HG02763 (cell line): ENCODE data around the gene PLXNA4.

Source experiments
- ATAC-seq: cut with Tn5 transposase; IDR thresholded peaks from one replicate; pipeline ENCODE4 v1.9.1; 2021; ENCODE audit warnings: mild to moderate bottlenecking, moderate library complexity; ENCODE audit not compliant: unreplicated experiment

PLXNA4 gene

GRCh38 chr7:132160611-132161532, 415.4 kb downstream of the PLXNA4 start:
- ATAC-seq: no peak

- ATAC-seq: no peak
Measured at GRCh38 chr7:132158841-132159240, 417.4 kb downstream of the PLXNA4 start.

DNA sequence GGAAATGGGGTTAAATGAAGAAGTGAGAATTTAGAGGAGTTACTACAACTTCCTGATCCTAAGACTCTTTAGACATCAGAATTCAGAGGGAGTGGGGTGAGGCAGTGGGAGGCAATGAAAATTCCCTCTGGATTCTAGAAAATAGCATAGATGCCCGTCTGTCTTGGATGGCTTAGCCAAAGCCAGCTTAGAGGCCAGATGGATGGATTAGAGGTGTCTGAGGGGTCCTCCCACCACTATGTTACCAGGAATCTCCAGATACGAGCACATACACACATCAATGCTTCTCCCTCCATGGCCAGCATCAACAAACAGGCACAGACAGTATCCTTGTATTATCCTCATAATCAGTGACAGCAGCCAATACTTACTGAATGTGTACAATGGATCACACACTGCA, 418.1 kb downstream of the PLXNA4 start:
- ATAC-seq: no peak

DNA sequence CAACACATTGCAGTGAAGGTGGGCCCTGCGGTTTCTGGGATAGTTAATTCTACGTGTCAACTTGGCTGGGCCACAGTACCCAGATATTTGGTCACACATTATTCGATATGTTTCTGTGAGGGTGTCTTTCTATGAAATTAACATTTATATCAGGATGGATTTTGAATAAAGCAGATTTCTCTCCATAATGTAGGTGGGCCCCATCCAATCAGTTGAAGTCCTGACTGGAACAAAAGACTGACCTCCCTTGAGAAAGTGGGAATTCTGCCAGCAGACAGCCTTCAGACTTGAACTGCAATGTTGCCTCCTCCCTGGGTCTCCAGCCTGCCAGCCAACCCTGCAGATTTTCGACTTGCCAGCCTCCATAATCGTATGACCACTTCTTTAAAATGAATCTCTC, 420.6 kb downstream of the PLXNA4 start:
- no peak for ATAC-seq

DNA sequence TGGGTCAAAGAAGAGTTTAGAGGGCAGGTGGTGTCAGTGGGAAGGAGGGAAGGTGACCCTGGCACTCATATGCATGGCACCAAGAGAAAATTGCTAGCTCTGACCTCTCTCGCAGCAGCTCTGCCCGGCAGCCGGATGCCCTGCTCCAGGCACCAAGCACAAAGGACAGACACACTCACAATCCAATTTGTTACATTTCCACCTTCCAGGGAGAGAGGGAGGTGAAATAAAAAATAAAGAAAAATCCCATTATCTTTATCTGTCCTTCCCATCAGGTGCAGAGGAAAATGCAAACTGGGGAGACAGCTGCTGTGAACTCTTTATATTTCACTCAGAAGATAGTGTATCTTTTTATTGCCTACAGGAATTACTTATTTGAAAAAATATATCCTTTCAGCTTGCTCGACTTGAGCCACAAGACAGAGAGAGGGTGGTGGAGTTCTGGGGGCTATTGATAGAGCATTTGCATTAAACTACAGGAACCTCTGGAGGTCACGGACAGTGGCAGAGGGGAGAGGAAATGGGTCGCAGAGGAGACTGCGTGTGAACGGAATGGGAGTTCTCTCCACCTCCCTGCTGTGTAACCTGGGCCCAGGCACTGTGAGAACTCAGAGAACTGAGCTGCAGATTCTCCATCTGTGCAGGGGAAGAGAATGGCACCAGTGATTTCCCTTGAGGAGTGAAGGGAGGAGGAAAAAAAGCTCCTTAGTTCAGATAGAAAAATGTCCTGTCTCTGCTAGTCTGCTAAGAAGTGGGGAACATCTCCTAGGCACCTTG, 421.4 kb downstream of the PLXNA4 start:
- ATAC-seq: no peak

- no peak for ATAC-seq
Measured at GRCh38 chr7:132154248-132154647, 422.0 kb downstream of the PLXNA4 start.

DNA sequence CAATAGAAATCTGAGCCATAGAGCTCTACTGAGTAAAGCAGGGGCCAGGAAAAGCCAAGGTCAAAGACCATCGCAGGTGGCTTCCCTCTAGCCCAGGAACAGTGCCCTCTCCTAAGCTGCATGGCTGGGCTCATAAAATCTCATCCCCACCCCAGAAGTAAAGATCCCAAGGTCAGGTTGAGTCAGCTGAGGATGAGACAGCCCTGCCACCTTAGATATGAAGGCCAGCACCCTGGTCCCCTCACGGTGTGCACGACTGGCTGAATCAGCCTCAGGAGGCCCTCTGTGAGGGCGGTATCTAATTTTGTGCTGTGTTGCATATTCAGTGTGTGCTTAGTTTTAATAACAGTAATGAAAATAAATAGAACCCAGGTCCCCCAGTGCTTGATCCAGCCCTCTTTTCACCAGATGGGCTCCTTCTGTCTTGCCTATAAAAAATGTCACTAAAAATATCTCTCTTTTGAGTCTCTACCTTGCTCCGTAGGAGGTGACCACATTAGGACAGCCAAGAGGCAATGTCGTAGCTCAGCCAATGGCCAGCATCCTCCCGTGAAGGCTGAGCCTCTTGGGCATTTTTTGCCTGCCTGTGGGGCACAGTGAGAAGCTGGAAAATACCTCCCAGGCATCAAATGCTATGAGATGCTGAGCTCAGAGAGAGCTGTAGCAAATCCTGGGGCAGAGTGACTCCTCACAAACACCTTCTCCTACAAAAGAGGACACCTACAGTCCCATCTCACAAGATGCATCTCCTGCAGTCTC, 424.0 kb downstream of the PLXNA4 start:
- no peak for ATAC-seq

GRCh38 chr7:132150711-132151110, 425.6 kb downstream of the PLXNA4 start:
- no peak for ATAC-seq

GRCh38 chr7:132149436-132150304, 426.6 kb downstream of the PLXNA4 start:
- ATAC-seq: no peak

- no peak for ATAC-seq
Measured at GRCh38 chr7:132148876-132149275, 427.4 kb downstream of the PLXNA4 start.

DNA sequence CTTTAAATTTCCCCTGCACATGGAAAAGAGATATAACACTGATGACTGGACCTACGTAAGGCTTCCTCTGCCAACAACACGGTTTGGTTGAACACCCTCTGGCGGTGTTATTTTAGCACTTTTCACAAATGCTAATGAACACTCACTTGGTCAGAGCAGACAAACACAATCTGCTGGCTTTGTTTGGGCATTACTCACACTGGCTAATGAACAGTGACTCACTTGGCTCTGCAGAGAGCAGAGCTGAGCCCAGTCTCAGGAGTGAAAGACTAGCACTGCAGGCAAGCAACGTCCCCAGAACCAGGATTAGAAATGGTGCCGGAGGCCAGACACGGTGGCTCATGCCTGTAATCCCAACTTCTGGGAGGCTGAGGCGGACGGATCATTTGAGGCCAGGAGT, 430.8 kb downstream of the PLXNA4 start:
- no peak for ATAC-seq

- ATAC-seq: no peak
Measured at GRCh38 chr7:132145063-132145462, 431.2 kb downstream of the PLXNA4 start.

GRCh38 chr7:132142006-132142405, 434.3 kb downstream of the PLXNA4 start:
- no peak for ATAC-seq

DNA sequence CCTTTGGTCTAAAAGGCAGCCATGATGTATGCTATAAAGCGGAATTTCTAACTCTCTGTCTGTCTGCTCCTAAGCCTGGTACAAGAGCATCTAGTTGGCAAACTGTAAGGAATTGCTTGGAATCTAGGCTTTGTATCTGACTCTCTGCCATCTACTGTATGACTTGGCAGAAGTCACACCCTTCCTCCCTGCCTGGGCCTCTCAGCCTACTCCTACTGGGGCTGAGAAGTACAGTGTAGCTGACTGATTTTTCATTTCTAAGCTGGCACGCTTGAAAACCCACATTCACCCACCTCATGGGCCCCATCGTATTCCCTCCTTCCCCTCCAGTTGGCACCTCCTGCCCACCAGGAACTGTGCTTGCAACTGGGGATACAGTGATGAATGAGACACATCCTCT, 435.2 kb downstream of the PLXNA4 start:
- ATAC-seq: no peak

DNA sequence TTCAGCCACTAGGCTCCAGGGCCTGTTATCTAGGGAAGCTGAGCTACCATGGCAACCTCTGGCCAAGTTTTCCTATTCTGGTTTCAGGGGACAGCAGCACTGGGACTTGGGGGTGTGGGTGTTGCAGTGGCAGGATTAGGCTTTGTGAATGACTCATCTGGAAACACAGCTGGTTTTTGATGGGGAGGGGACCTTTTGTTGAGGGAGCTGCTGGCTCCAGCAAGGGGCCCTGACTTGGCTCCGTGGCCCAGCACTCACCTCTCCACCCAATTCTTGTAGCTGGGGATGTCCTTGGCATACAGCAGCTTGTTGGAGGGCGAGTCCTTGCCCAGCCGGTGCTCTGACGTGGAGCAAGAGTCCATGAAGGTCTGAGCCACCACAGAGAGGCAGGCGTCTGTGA, 435.9 kb downstream of the PLXNA4 start:
- ATAC-seq: no peak

- no peak for ATAC-seq
Measured at GRCh38 chr7:132138817-132139216, 437.5 kb downstream of the PLXNA4 start.

DNA sequence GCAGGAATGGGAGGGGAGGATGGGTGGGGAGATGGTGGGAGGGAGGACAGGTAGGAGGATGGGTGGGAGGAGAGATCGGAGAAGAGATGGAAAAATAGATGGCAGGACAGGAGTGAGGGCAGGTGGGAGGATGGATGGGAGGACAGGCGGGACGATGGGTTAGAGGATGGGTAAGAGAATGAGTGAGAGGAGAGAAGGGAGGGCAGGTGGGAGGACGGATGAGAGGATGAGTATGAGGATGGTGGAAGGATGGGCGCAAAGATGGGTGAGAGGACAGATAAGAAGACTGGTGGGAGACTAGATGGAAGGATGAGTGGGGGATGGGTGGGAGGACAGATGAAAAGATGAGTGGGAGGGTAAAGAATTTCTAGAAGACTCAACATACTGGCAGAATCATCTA, 438.6 kb downstream of the PLXNA4 start:
- ATAC-seq: no peak

DNA sequence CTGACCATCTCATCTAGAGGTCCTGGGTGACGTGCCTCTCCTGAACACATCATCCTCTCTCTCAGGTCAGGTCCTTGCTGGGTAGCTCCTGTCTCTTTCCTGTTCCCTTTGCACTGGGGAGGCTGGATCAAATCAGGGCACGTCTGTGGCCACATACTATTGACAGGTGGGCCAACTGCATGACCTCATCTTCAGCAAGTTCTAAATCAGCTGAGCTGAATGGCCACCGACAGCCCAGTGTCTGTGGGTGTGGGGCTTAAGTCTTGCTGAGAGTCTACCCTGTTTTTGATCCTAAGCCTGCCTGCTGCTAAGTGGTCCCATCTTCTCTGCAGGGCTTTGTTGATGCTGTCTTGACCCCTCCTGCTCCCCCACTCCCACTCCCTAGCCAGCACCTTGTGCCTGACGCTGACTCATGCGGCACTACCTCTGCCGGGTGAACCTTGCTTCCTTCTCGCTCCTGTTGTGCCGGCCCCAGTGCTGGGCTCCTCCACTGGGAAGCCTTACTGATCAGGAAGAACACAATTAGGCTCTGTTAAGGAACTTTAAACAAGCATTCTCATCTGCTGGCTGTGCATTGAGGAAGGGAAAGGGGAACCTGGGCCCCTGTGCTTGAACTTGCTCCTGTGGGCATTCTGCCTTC, 440.4 kb downstream of the PLXNA4 start:
- ATAC-seq: no peak

DNA sequence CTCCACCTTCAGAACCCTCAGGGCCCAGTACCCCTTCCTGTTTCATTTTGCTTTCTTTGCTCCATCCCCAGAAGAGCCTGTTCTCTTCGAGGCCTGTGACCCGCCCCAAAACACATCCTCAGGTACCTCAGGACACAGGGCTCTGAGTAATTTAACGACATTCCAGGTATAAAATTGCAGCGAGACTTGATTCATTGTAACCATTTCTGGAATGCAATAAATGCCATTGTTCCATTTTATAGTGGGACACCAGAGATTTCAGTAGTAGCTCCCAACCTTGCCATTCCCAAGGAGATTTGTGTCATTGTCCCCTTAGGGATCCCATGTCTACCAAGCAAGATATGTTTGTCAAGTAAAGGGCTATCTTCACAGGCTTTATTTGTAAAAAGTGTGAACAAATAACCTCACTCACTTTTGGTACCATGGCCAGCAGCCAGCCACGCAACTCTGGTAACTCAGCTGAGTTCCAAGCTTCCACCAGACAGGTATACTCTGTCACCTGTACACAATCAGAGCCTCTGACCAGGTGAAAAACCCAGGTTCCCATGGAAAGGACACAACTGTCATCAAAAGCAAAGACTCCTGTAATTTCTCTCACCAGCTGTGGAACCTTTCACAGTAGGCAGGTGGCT, 441.3 kb downstream of the PLXNA4 start:
- ATAC-seq: no peak
